Neural cell (in vitro differentiated cells): Measurements from ENCODE around the gene LARGE1. TPM values are rescaled to one million over a fixed set of nuclear protein-coding genes. Genes with fewer than 3 reads are reported as not detected.

Experiments
- H2AFZ ChIP-seq: fragments of 200-600, 300-800 bp; sonication (generic), shearing (Covaris generic); 2 replicates; pipeline ENCODE4 v1.6.0; 2014; ENCODE audit warnings: low read depth, mild to moderate bottlenecking, antibody characterized with exemption, low read length, moderate library complexity
- H3F3A ChIP-seq: fragments of 200-600 bp; shearing (Covaris generic); 2 replicates; pipeline ENCODE4 v1.6.1; 2016; ENCODE audit warnings: mild to moderate bottlenecking, moderate library complexity, mixed read lengths, antibody characterized with exemption, low read length; ENCODE audit not compliant: insufficient read depth, poor library complexity, severe bottlenecking
- H3K27ac ChIP-seq: fragments of 200-600, 300-800 bp; sonication (generic), shearing (Covaris generic); 2 replicates; pipeline ENCODE4 v1.5.1; 2014; ENCODE audit warnings: mild to moderate bottlenecking, low read length, moderate library complexity
- H3K27me3 ChIP-seq: fragments of 300-800, 200-600 bp; sonication (generic), shearing (Covaris generic); 2 replicates; pipeline ENCODE4 v1.6.0; 2014; ENCODE audit warnings: mild to moderate bottlenecking, low read depth, low read length, moderate library complexity; ENCODE audit not compliant: insufficient read depth
- H3K36me3 ChIP-seq: fragments of 300-800, 200-600 bp; sonication (generic), shearing (Covaris generic); 2 replicates; pipeline ENCODE4 v1.5.1; 2014; ENCODE audit warnings: mild to moderate bottlenecking, antibody characterized with exemption, low read length, moderate library complexity; ENCODE audit not compliant: insufficient read depth
- H3K4me2 ChIP-seq: fragments of 300-800, 200-600 bp; sonication (generic), shearing (Covaris generic); 2 replicates; pipeline ENCODE4 v1.6.0; 2014; ENCODE audit warnings: mild to moderate bottlenecking, low read length
- H3K4me3 ChIP-seq: fragments of 300-800, 200-600 bp; sonication (generic), shearing (Covaris generic); 2 replicates; pipeline ENCODE4 v1.5.1; 2014; ENCODE audit warnings: mild to moderate bottlenecking, low read length, moderate library complexity
- H3K79me2 ChIP-seq: fragments of 200-600 bp; shearing (Covaris generic); replicated peaks from 2 replicates; pipeline ENCODE4 v1.6.0; 2014; ENCODE audit warnings: mild to moderate bottlenecking, low read length, moderate library complexity; ENCODE audit not compliant: insufficient read depth
- H3K9ac ChIP-seq: fragments of 300-800, 200-600 bp; sonication (generic), shearing (Covaris generic); 2 replicates; pipeline ENCODE4 v1.6.1; 2016; ENCODE audit warnings: mild to moderate bottlenecking, low read length, mixed read lengths
- H3K9me2 ChIP-seq: fragments of 200-600 bp; shearing (Covaris generic); 2 replicates; pipeline ENCODE4 v1.6.1; 2016; ENCODE audit warnings: mild to moderate bottlenecking, low read length, mixed read lengths; ENCODE audit not compliant: insufficient read depth
- H3K9me3 ChIP-seq: fragments of 200-600, 300-800 bp; sonication (generic), shearing (Covaris generic); 2 replicates; pipeline ENCODE4 v1.6.1; 2016; ENCODE audit warnings: mild to moderate bottlenecking, mixed run types, low read length, moderate library complexity, mixed read lengths
- H4K20me1 ChIP-seq: fragments of 200-600 bp; shearing (Covaris generic); 2 replicates; pipeline ENCODE4 v1.6.1; 2016; ENCODE audit warnings: mild to moderate bottlenecking, mixed run types; ENCODE audit not compliant: insufficient read depth
- EP300 ChIP-seq: fragments of 450-650 bp; conservative IDR thresholded peaks from 2 replicates; pipeline ENCODE4 v1.6.1; 2014; ENCODE audit warnings: antibody characterized with exemption, mild to moderate bottlenecking, moderate library complexity; ENCODE audit not compliant: poor library complexity, severe bottlenecking
- EZH2 ChIP-seq: fragments of 200-600, 300-800 bp; shearing (Covaris generic), sonication (generic); IDR thresholded peaks from 2 replicates; pipeline ENCODE4 v1.6.1; 2014; ENCODE audit warnings: antibody characterized with exemption, low read length, borderline replicate concordance, mild to moderate bottlenecking; ENCODE audit not compliant: insufficient read depth, poor library complexity, severe bottlenecking
- MXI1 ChIP-seq: fragments of 450-650 bp; conservative IDR thresholded peaks from 2 replicates; pipeline ENCODE4 v1.6.1; 2014; ENCODE audit warnings: antibody characterized with exemption, mild to moderate bottlenecking; ENCODE audit not compliant: poor library complexity, severe bottlenecking
- POLR2AphosphoS5 ChIP-seq: IDR thresholded peaks from 2 replicates; pipeline ENCODE4 v1.6.1; 2012
- RAD21 ChIP-seq: fragments of 450-650 bp; conservative IDR thresholded peaks from 2 replicates; pipeline ENCODE4 v1.6.1; 2014; ENCODE audit warnings: antibody characterized with exemption, mild to moderate bottlenecking, moderate library complexity
- SMC3 ChIP-seq: fragments of 450-650 bp; conservative IDR thresholded peaks from 2 replicates; pipeline ENCODE4 v1.6.1; 2014; ENCODE audit warnings: antibody characterized with exemption, mild to moderate bottlenecking, moderate library complexity; ENCODE audit not compliant: poor library complexity
- TAF1 ChIP-seq: IDR thresholded peaks from 2 replicates; pipeline ENCODE4 v1.6.1; 2012; ENCODE audit warnings: low read depth
- polyA plus RNA-seq: library from polyadenylated mRNA; depleted of rRNA; stranded (reverse); fragments of >200 nt; gene quantifications from 2 replicates; pipeline ENCODE4 v1.2.3, GENCODE V29; 2014
- TF ChIP-seq, protein P1 (sequence below): fragments of 450-650 bp; IDR thresholded peaks from 2 replicates; pipeline ENCODE4 v1.5.1; 2014; ENCODE audit warnings: antibody characterized with exemption, mild to moderate bottlenecking, moderate library complexity; ENCODE audit not compliant: poor library complexity, severe bottlenecking
- TF ChIP-seq, protein P2 (sequence below): IDR thresholded peaks from 2 replicates; pipeline ENCODE4 v1.6.1; 2012; ENCODE audit warnings: borderline replicate concordance

LARGE1 gene
- polyA plus RNA-seq, 1 donor from 2014 or later = 27.5 TPM

DNA sequence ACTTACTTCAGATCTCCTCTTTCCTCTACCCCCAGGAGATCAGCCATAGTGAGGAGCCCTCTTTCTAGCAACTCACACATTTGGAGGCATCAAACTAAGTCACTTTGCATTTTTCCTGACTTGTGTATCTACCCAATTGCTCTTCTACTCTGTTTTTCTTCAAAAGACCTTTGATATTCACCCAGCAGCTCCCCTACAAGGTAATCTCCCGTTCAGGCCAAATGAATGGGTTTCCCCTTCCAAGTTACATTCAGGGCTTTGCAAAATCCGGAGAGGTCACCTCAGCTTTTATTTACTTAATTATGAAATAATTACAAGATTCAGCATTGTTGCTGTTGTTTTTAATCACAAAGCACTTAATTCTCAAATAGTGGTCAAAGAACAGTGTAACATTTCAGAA is 6.1 kb downstream of the LARGE1 start:
- H3K36me3 ChIP-seq = no peaks in the 10 kb centered on the region
- no peak overlapping the region for H3K9ac ChIP-seq
- H3K27ac ChIP-seq = no peak overlapping the region
- TF ChIP-seq EP300 = no peak
- no peak overlapping the region for H3K4me3 ChIP-seq
- H4K20me1 ChIP-seq = no peaks in the 10 kb centered on the region
- H3K9me3 ChIP-seq = no peaks in the 10 kb centered on the region
- no peaks in the 10 kb centered on the region for H3K9me2 ChIP-seq
- H2AFZ ChIP-seq = no peak overlapping the region
- no peaks in the 10 kb centered on the region for H3F3A ChIP-seq
- H3K79me2 ChIP-seq = peaks cover 34% of the 10 kb centered on the region
- no peaks in the 10 kb centered on the region for H3K27me3 ChIP-seq
- no peak overlapping the region for H3K4me2 ChIP-seq

DNA sequence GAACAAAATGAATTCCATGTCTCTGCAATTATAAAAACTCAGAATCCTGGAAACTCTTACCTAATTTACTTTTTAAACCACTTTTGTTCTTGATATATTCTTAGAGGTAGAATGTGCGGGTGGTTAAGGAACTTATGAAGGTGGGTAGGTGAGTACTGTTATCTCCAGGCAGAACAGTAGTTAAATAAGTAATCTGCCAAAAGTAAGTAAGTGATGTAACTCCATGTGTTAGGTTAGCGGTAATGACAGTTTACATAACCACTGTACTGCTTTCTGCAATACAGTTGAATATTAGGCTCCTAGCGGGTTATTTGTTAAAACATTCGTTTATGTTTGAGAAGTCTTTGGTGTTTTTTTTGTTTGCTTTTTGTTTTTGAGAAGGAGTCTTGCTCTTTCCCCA is 7.1 kb downstream of the LARGE1 start:
- no peaks in the 10 kb centered on the region for H4K20me1 ChIP-seq
- TF ChIP-seq, protein P1, sequence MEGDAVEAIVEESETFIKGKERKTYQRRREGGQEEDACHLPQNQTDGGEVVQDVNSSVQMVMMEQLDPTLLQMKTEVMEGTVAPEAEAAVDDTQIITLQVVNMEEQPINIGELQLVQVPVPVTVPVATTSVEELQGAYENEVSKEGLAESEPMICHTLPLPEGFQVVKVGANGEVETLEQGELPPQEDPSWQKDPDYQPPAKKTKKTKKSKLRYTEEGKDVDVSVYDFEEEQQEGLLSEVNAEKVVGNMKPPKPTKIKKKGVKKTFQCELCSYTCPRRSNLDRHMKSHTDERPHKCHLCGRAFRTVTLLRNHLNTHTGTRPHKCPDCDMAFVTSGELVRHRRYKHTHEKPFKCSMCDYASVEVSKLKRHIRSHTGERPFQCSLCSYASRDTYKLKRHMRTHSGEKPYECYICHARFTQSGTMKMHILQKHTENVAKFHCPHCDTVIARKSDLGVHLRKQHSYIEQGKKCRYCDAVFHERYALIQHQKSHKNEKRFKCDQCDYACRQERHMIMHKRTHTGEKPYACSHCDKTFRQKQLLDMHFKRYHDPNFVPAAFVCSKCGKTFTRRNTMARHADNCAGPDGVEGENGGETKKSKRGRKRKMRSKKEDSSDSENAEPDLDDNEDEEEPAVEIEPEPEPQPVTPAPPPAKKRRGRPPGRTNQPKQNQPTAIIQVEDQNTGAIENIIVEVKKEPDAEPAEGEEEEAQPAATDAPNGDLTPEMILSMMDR = no peak
- no peak for TF ChIP-seq EZH2
- no peak for TF ChIP-seq RAD21
- no peak for TF ChIP-seq SMC3
- TF ChIP-seq, protein P2, sequence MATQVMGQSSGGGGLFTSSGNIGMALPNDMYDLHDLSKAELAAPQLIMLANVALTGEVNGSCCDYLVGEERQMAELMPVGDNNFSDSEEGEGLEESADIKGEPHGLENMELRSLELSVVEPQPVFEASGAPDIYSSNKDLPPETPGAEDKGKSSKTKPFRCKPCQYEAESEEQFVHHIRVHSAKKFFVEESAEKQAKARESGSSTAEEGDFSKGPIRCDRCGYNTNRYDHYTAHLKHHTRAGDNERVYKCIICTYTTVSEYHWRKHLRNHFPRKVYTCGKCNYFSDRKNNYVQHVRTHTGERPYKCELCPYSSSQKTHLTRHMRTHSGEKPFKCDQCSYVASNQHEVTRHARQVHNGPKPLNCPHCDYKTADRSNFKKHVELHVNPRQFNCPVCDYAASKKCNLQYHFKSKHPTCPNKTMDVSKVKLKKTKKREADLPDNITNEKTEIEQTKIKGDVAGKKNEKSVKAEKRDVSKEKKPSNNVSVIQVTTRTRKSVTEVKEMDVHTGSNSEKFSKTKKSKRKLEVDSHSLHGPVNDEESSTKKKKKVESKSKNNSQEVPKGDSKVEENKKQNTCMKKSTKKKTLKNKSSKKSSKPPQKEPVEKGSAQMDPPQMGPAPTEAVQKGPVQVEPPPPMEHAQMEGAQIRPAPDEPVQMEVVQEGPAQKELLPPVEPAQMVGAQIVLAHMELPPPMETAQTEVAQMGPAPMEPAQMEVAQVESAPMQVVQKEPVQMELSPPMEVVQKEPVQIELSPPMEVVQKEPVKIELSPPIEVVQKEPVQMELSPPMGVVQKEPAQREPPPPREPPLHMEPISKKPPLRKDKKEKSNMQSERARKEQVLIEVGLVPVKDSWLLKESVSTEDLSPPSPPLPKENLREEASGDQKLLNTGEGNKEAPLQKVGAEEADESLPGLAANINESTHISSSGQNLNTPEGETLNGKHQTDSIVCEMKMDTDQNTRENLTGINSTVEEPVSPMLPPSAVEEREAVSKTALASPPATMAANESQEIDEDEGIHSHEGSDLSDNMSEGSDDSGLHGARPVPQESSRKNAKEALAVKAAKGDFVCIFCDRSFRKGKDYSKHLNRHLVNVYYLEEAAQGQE = no peak
- TF ChIP-seq EP300 = no peak
- H3K9ac ChIP-seq = no peak overlapping the region
- no peaks in the 10 kb centered on the region for H3K9me2 ChIP-seq
- no peak overlapping the region for H3K4me2 ChIP-seq
- H3K27ac ChIP-seq = no peak overlapping the region
- H3K79me2 ChIP-seq = peaks cover 27% of the 10 kb centered on the region
- no peaks in the 10 kb centered on the region for H3K36me3 ChIP-seq
- H3F3A ChIP-seq = no peaks in the 10 kb centered on the region
- no peak overlapping the region for H2AFZ ChIP-seq
- no peaks in the 10 kb centered on the region for H3K9me3 ChIP-seq
- H3K4me3 ChIP-seq = no peak overlapping the region
- H3K27me3 ChIP-seq = no peaks in the 10 kb centered on the region

DNA sequence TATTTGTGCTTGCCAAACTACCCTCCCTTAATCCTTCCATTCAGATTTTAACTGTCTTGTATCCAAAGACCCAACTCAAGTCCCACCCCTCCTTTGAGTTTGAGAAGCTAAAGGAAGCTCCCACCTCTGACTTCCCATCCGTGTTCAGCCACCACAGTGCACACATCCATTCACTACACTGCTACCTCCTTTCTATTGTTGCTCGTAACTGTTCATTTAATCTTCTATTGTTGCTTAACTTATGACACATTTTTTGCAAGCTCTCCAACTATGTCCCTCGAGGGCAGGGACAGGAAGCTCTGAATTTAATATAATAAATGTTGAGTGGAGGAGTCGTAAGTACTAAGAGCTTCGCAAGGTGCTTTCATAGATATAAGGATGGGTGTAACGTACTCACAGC is 10.4 kb downstream of the LARGE1 start:
- H3K9me3 ChIP-seq = no peaks in the 10 kb centered on the region
- no peaks in the 10 kb centered on the region for H4K20me1 ChIP-seq
- no peak overlapping the region for H3K9ac ChIP-seq
- no peak overlapping the region for H3K4me3 ChIP-seq
- no peaks in the 10 kb centered on the region for H3K36me3 ChIP-seq
- no peaks in the 10 kb centered on the region for H3K27me3 ChIP-seq
- peaks cover 4% of the 10 kb centered on the region for H3K79me2 ChIP-seq
- H3K27ac ChIP-seq = no peak overlapping the region
- H3K4me2 ChIP-seq = no peak overlapping the region
- no peak overlapping the region for H2AFZ ChIP-seq
- no peaks in the 10 kb centered on the region for H3F3A ChIP-seq
- no peaks in the 10 kb centered on the region for H3K9me2 ChIP-seq
- TF ChIP-seq POLR2AphosphoS5 = no peak
- no peak for TF ChIP-seq MXI1
- TF ChIP-seq, protein P2 = no peak
- no peak for TF ChIP-seq TAF1
- TF ChIP-seq RAD21 = no peak
- TF ChIP-seq EP300 = no peak
- no peak for TF ChIP-seq SMC3
